Measurements from ENCODE around the gene PTPRE.

DNA sequence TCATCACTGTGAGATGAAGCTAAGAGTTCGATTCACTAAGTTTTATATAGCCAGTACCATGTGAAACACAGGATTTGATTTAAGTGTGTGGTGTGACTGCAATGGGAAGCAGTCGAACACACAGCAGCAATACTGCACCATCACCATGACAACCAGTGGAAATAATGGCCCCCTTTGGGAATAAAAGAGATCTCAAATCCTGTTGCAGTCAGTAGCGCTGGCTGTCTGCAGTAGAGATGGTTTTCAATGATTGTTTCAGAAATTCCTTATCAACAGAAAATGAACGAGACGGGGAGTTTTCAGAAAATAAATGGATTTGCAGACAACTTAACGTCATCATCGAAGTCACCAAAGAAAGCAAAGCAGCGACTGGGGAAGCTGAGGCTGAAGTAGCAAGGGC lies 91.0 kb downstream of the PTPRE start:
- no peak for TF ChIP-seq POLR2AphosphoS5 (IDR thresholded peaks at IDR 0.05)
- TF ChIP-seq POLR2A (IDR thresholded peaks at IDR 0.05) = no peak
- TF ChIP-seq, protein P1, sequence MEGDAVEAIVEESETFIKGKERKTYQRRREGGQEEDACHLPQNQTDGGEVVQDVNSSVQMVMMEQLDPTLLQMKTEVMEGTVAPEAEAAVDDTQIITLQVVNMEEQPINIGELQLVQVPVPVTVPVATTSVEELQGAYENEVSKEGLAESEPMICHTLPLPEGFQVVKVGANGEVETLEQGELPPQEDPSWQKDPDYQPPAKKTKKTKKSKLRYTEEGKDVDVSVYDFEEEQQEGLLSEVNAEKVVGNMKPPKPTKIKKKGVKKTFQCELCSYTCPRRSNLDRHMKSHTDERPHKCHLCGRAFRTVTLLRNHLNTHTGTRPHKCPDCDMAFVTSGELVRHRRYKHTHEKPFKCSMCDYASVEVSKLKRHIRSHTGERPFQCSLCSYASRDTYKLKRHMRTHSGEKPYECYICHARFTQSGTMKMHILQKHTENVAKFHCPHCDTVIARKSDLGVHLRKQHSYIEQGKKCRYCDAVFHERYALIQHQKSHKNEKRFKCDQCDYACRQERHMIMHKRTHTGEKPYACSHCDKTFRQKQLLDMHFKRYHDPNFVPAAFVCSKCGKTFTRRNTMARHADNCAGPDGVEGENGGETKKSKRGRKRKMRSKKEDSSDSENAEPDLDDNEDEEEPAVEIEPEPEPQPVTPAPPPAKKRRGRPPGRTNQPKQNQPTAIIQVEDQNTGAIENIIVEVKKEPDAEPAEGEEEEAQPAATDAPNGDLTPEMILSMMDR (IDR thresholded peaks at IDR 0.05) = no peak

All from upper lobe of left lung (tissue), 4 donors.